Motor neuron (in vitro differentiated cells): ENCODE data around the gene FILIP1L. TPM values are rescaled to one million over a fixed set of nuclear protein-coding genes. Genes with fewer than 3 reads are reported as not detected.

ENCODE experiments used
- ATAC-seq, 8 experiments: fragments of 200-7000 bp; cut with Tn5 transposase; replicated peaks in 6 of 8; 2 replicates each; pipeline ENCODE4 v1.8.0; 2021; ENCODE audit warnings: mild to moderate bottlenecking in 8 of 8, moderate library complexity in 8 of 8
- H3K27ac ChIP-seq, 2 donors: fragments of 250-450 bp; sonication (Bioruptor Pico); 2 replicates each; pipeline ENCODE4 v1.9.0; 2021; ENCODE audit warnings: antibody characterized with exemption in 2 of 2, mild to moderate bottlenecking in 2 of 2, moderate library complexity in 1 of 2
- H3K4me1 ChIP-seq, 2 donors: fragments of 250-450 bp; sonication (Bioruptor Pico); replicated peaks in 1 of 2; 2 replicates each; pipeline ENCODE4 v1.6.1; 2021; ENCODE audit warnings: antibody characterized with exemption in 2 of 2, mild to moderate bottlenecking in 2 of 2, moderate library complexity in 1 of 2
- H3K4me3 ChIP-seq, 5 donors: fragments of 250-450 bp; sonication (Bioruptor Pico); 2 replicates each; pipeline ENCODE4 v1.9.0; 2021; ENCODE audit warnings: antibody characterized with exemption in 5 of 5, mild to moderate bottlenecking in 5 of 5, moderate library complexity in 4 of 5
- WGBS, 10 experiments: fragments of 450-650 bp; shearing (Covaris generic); methylation state at CpG; one replicate each; pipeline ENCODE4 v1.0.0; 2022; 5-methylcytosine and 5-hydroxymethylcytosine counted together
- in situ Hi-C, 9 experiments: fragments of 400-800 bp; cut with MboI; loops; one replicate each; pipeline ENCODE4 v1.15.0; 2021; ENCODE audit warnings: low sequenced_read_pairs in 9 of 9, low pct_unique_long_range_greater_than_20kb in 2 of 9; ENCODE audit not compliant: unreplicated experiment in 9 of 9
- total RNA-seq, 8 experiments: library from RNA; unstranded; fragments of 300-600 nt; gene quantifications; 2 replicates each; pipeline versions ENCODE4 v1.2.3 to v1.2.4, GENCODE V29; 2022

The FILIP1L gene
- total RNA-seq, 8 experiments from 2014 or later, result 2.2 to 31.1 (median 6.3) TPM

- WGBS, 10 experiments, result 73 to 100% (median 89%) methylated on average over 1 to 3 of the region's 3 CpGs; no CpG with 5 or more reads in 4 of the 10 experiments
- Histone ChIP-seq H3K4me3 (no peak overlapping the region), H3K27ac (no peak overlapping the region), H3K4me1 (no peaks in the 10 kb centered on the region)
- ATAC-seq, result no peak
- in situ Hi-C loops, result no loop called here
Observed at GRCh38 chr3:99885851-99886250, 228.4 kb downstream of the FILIP1L start.

- H3K4me1 ChIP-seq, result no peaks in the 10 kb centered on the region
- WGBS, 10 experiments, result 78 to 100% (median 90%) methylated on average over 1 of the region's 1 CpG; no CpG with 5 or more reads in 1 of the 10 experiments
Observed at GRCh38 chr3:99885085-99885484, 229.2 kb downstream of the FILIP1L start.

GRCh38 chr3:99884484-99884883 lies 229.8 kb downstream of the FILIP1L start:
- no peak overlapping the region for H3K27ac ChIP-seq
- no peak overlapping the region for H3K4me3 ChIP-seq
- ATAC-seq, result no peak
- H3K4me1 ChIP-seq, result no peaks in the 10 kb centered on the region
- 33 to 89% (median 81%) methylated on average over 1 to 2 of the region's 2 CpGs; no CpG with 5 or more reads in 3 of the 10 experiments for WGBS, 10 experiments
- in situ Hi-C loops, result no loop called here

More at GRCh38 chr3:99885085-99885484, 229.2 kb downstream of the FILIP1L start:
- no peak overlapping the region for H3K27ac ChIP-seq
- in situ Hi-C loops, result no loop called here
- H3K4me3 ChIP-seq, result no peak overlapping the region
- ATAC-seq, result no peak

- no peaks in the 10 kb centered on the region for H3K4me1 ChIP-seq
- 86 to 100% (median 100%) methylated on average over 1 of the region's 1 CpG; no CpG with 5 or more reads in 2 of the 10 experiments for WGBS, 10 experiments
- no peak overlapping the region for H3K4me3 ChIP-seq
- in situ Hi-C loops, result no loop called here
- H3K27ac ChIP-seq, result no peak overlapping the region
- no peak for ATAC-seq
Observed at GRCh38 chr3:99883693-99884092, 230.6 kb downstream of the FILIP1L start.

GRCh38 chr3:99883138-99883461 lies 231.2 kb downstream of the FILIP1L start:
- in situ Hi-C loops, result no loop called here
- 84 to 100% (median 100%) methylated on average over 1 to 2 of the region's 2 CpGs for WGBS, 10 experiments
- H3K4me3 ChIP-seq, result no peak overlapping the region
- H3K4me1 ChIP-seq, result no peaks in the 10 kb centered on the region
- no peak overlapping the region for H3K27ac ChIP-seq
- no peak for ATAC-seq

GRCh38 chr3:99882436-99883137 lies 231.7 kb downstream of the FILIP1L start:
- no peak overlapping the region for H3K27ac ChIP-seq
- no peak overlapping the region for H3K4me3 ChIP-seq
- H3K4me1 ChIP-seq, result no peaks in the 10 kb centered on the region
- in situ Hi-C loops, result no loop called here
- 89 to 100% (median 100%) methylated on average over 1 of the region's 1 CpG; no CpG with 5 or more reads in 1 of the 10 experiments for WGBS, 10 experiments
- no peak for ATAC-seq

GRCh38 chr3:99881121-99881524 lies 233.2 kb downstream of the FILIP1L start:
- H3K4me1 ChIP-seq, result peaks cover 0 to 3% of the 10 kb centered on the region in 2 donors
- no peak overlapping the region for H3K27ac ChIP-seq
- no peak overlapping the region for H3K4me3 ChIP-seq
- no peak for ATAC-seq
- in situ Hi-C loops, result no loop called here
- 83 to 100% (median 93%) methylated on average over 1 to 2 of the region's 2 CpGs; no CpG with 5 or more reads in 2 of the 10 experiments for WGBS, 10 experiments

GRCh38 chr3:99879275-99879674 lies 235.0 kb downstream of the FILIP1L start:
- 60 to 100% (median 98%) methylated on average over 1 to 2 of the region's 2 CpGs for WGBS, 10 experiments
- no peak for ATAC-seq
- in situ Hi-C loops, result no loop called here
- Histone ChIP-seq H3K4me3 (no peak overlapping the region), H3K27ac (no peak overlapping the region), H3K4me1 (peaks cover 3 to 5% of the 10 kb centered on the region in 2 donors)

- no peak overlapping the region for H3K27ac ChIP-seq
Observed at GRCh38 chr3:99878005-99878404, 236.3 kb downstream of the FILIP1L start.

GRCh38 chr3:99877031-99877579 lies 237.2 kb downstream of the FILIP1L start:
- Histone ChIP-seq H3K27ac (no peak overlapping the region), H3K4me1 (peaks cover 3 to 7% of the 10 kb centered on the region in 2 donors), H3K4me3 (no peak overlapping the region)
- 0 to 100% (median 82%) methylated on average over 1 to 4 of the region's 4 CpGs; no CpG with 5 or more reads in 1 of the 10 experiments for WGBS, 10 experiments
- in situ Hi-C loops, result no loop called here
- ATAC-seq, result no peak

More at GRCh38 chr3:99878005-99878404, 236.3 kb downstream of the FILIP1L start:
- Histone ChIP-seq H3K4me3 (no peak overlapping the region), H3K4me1 (peaks cover 3 to 6% of the 10 kb centered on the region in 2 donors)
- in situ Hi-C loops, result no loop called here
- ATAC-seq, result peak in 7 of 8 experiments; percentile 13 to 55 (median 33)
- WGBS, 10 experiments, result 100% methylated on average over 1 of the region's 1 CpG; no CpG with 5 or more reads in 6 of the 10 experiments

- in situ Hi-C loops, result no loop called here
- no peak overlapping the region for H3K27ac ChIP-seq
- peak; percentile 94 to 100 (median 98) for ATAC-seq
- peaks cover 3 to 7% of the 10 kb centered on the region in 2 donors for H3K4me1 ChIP-seq
- 0 to 48% (median 6%) methylated on average over 2 to 31 of the region's 63 CpGs; no CpG with 5 or more reads in 2 of the 10 experiments for WGBS, 10 experiments
- peak overlapping the region; percentile 48 to 58 (median 55) for H3K4me3 ChIP-seq
Observed at GRCh38 chr3:99875929-99876841, 238.1 kb downstream of the FILIP1L start.

GRCh38 chr3:99875581-99875928 lies 238.7 kb downstream of the FILIP1L start:
- in situ Hi-C loops, result no loop called here
- 0 to 13% (median 0%) methylated on average over 2 to 6 of the region's 6 CpGs for WGBS, 10 experiments
- Histone ChIP-seq H3K4me3 (peak overlapping the region; percentile 48 to 58 (median 55)), H3K27ac (no peak overlapping the region), H3K4me1 (peaks cover 3 to 7% of the 10 kb centered on the region in 2 donors)
- ATAC-seq, result peak; percentile 29 to 70 (median 47)
